Measurements from ENCODE around the gene MPPED1. TPM values are rescaled to one million over a fixed set of nuclear protein-coding genes. Genes with fewer than 3 reads are reported as not detected.

Gene MPPED1
- total and polyA plus RNA-seq, 2 donors (not counting 3 experiments of a cell fraction or from before 2014, with no cell fraction given), result not detected

- FAIRE-seq (no peak), DNase-seq (ENCODE audit: low read depth, low spot score) (no peak)
- H3K9ac ChIP-seq (replicated peaks; ENCODE audit: extremely low read depth, insufficient read depth, low read length), result no peak overlapping the region
- H4K20me1 ChIP-seq (replicated peaks; ENCODE audit: control insufficient read depth, extremely low read depth, insufficient read depth, low read length), result no peaks in the 10 kb centered on the region
- ChIA-PET POLR2A (no interaction called here), CTCF (no interaction called here)
- BruUV-seq (replicated peaks), result no TSS peak
- no peaks in the 10 kb centered on the region for H3K9me3 ChIP-seq (replicated peaks; ENCODE audit: control insufficient read depth, insufficient read depth, low read length)
- dilution Hi-C loops (cut with MboI; ENCODE audit: extremely low pct_ligation_motif_present, low sequenced_read_pairs) (no loop called here), intact Hi-C loops (cut with micrococcal nuclease) (no loop called here)
- TF ChIP-seq, protein P1, sequence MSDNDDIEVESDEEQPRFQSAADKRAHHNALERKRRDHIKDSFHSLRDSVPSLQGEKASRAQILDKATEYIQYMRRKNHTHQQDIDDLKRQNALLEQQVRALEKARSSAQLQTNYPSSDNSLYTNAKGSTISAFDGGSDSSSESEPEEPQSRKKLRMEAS (IDR thresholded peaks at IDR 0.05; ENCODE audit: insufficient read depth, insufficient read length), result no peak
- no peak for TF ChIP-seq POLR2A (IDR thresholded peaks at IDR 0.05; ENCODE audit: low read depth, low read length)
- no peak for TF ChIP-seq EZH2 (IDR thresholded peaks at IDR 0.05; ENCODE audit: borderline replicate concordance, low read depth, low read length, severe bottlenecking)
- no peak for TF ChIP-seq GATA2 (IDR thresholded peaks at IDR 0.05; ENCODE audit: insufficient read depth, insufficient read length, low read depth, low read length)
- no peak for TF ChIP-seq FOS (IDR thresholded peaks at IDR 0.05; ENCODE audit: borderline replicate concordance, insufficient read depth, low read length)
- TF ChIP-seq MYC (IDR thresholded peaks at IDR 0.05; ENCODE audit: low read depth, low read length), result no peak
- TF ChIP-seq CTCF (IDR thresholded peaks at IDR 0.05; ENCODE audit: extremely low read depth in 1 of 2, insufficient read depth in 1 of 2, low read depth in 1 of 2, low read length in 2 of 2), result no peak
- TF ChIP-seq POLR2AphosphoS5 (IDR thresholded peaks at IDR 0.05; ENCODE audit: insufficient read depth, low read depth, low read length), result no peak
- TF ChIP-seq JUN (IDR thresholded peaks at IDR 0.05; ENCODE audit: borderline replicate concordance, insufficient read depth, insufficient read length, low read depth), result no peak
- H2AFZ ChIP-seq (ENCODE audit: low read depth, low read length), result no peak overlapping the region
- no peaks in the 10 kb centered on the region for H3K4me1 ChIP-seq (ENCODE audit: control insufficient read depth, extremely low read depth, insufficient read depth, low read length)
- no peaks in the 10 kb centered on the region for H3K36me3 ChIP-seq (ENCODE audit: control insufficient read depth in 2 of 2, extremely low read depth in 1 of 2, insufficient read depth in 2 of 2, low read length in 2 of 2)
- H3K9me1 ChIP-seq (replicated peaks; ENCODE audit: control insufficient read depth, extremely low read depth, insufficient read depth, low read length), result no peaks in the 10 kb centered on the region
- no peak overlapping the region for H3K4me2 ChIP-seq (ENCODE audit: insufficient read depth, low read length)
- H3K4me3 ChIP-seq (replicated peaks in 1 of 3; ENCODE audit: insufficient read depth in 1 of 3, low read depth in 1 of 3, low read length in 3 of 3), result no peak overlapping the region
- no peak overlapping the region for H3K27ac ChIP-seq (ENCODE audit: insufficient read depth, low read depth, low read length)
- H3K27me3 ChIP-seq (ENCODE audit: control insufficient read depth in 2 of 2, insufficient read depth in 2 of 2, low read length in 2 of 2), result no peaks in the 10 kb centered on the region
- H3K79me2 ChIP-seq (ENCODE audit: control insufficient read depth, insufficient read depth, low read length), result no peaks in the 10 kb centered on the region
Measured at GRCh38 chr22:43531651-43532050, 119.8 kb downstream of the MPPED1 start.
